ENCODE data around the gene LIN37.

DNA sequence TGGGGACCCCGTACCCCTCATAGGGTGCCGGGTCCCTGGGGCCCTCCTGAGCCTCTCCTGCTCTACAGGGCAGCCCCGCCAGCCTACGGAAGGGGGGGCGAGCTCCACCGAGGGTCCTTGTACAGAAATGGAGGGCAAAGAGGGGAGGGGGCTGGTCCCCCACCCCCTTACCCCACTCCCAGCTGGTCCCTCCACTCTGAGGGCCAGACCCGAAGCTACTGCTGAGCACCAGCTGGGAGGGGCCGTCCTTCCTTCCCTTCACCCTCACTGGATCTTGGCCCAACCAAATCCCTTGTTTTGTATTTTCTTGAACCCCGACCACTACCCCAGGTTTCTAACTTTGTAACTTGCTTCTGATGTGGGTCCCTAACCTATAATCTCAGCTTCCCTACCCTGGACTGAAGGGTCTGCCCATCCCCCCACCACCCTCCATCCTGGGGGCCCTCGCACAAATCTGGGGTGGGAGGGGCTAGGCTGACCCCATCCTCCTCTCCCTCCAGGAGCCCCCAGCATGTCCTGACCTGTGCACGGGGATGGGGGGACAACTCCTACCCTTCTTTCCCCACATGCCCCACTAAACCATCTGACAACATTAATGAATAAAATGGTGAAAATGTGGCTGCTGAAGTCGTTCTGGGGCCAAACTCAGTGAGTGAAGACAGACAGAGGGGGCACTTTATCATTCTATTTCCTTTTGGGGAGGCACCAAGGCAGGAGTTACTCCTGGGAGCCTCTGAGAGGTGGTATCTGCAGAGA lies 40.0 kb downstream of the LIN37 start:
- no peak for TF ChIP-seq POLR2A (IDR thresholded peaks at IDR 0.05)
- TF ChIP-seq, protein P1, sequence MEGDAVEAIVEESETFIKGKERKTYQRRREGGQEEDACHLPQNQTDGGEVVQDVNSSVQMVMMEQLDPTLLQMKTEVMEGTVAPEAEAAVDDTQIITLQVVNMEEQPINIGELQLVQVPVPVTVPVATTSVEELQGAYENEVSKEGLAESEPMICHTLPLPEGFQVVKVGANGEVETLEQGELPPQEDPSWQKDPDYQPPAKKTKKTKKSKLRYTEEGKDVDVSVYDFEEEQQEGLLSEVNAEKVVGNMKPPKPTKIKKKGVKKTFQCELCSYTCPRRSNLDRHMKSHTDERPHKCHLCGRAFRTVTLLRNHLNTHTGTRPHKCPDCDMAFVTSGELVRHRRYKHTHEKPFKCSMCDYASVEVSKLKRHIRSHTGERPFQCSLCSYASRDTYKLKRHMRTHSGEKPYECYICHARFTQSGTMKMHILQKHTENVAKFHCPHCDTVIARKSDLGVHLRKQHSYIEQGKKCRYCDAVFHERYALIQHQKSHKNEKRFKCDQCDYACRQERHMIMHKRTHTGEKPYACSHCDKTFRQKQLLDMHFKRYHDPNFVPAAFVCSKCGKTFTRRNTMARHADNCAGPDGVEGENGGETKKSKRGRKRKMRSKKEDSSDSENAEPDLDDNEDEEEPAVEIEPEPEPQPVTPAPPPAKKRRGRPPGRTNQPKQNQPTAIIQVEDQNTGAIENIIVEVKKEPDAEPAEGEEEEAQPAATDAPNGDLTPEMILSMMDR (IDR thresholded peaks at IDR 0.05 in 4 of 5, conservative IDR thresholded peaks at IDR 0.05 in 1 of 5): no peak
